SK-N-SH (cell line): ENCODE data around the gene CCDC78.

Experiments
- CTCF ChIP-seq: fragments of 200-600 bp; sonication (generic); IDR thresholded peaks from 2 replicates; pipeline ENCODE4 v1.6.1; 2017; ENCODE audit warnings: antibody characterized with exemption, mild to moderate bottlenecking, moderate library complexity
- EP300 ChIP-seq, 2 experiments: IDR thresholded peaks; 2 replicates each; pipeline versions ENCODE4 v1.4.0 to v1.6.1; 2012; ENCODE audit warnings: borderline replicate concordance in 1 of 2, low read depth in 1 of 2, low read length in 1 of 2
- POLR2AphosphoS5 ChIP-seq: IDR thresholded peaks from 2 replicates; pipeline ENCODE4 v1.6.1; 2012; ENCODE audit warnings: low read depth, low read length

GRCh38 chr16:756428-756827 is 30.2 kb upstream of the CCDC78 start:
- no peak for TF ChIP-seq CTCF
- no peak for TF ChIP-seq POLR2AphosphoS5
- TF ChIP-seq EP300 (IDR thresholded peaks at IDR 0.05; ENCODE audit: borderline replicate concordance in 1 of 2, low read depth in 1 of 2, low read length in 1 of 2), result no peak
